B cell (primary cell): ENCODE results near the gene ITGB1. TPM values are rescaled to one million over a fixed set of nuclear protein-coding genes. Genes with fewer than 3 reads are reported as not detected.
A peak's percentile ranks its signal among the peaks of the same experiment; 100 is the strongest.

Experiments
- ATAC-seq: fragments of 200-7000 bp; cut with Tn5 transposase; one replicate; pipeline ENCODE4 v1.10.0; 2021; ENCODE audit warnings: low read depth, mild to moderate bottlenecking, moderate number of reproducible peaks, moderate library complexity
- CTCF ChIA-PET: fragments of 350-600 bp; sonication (Branson Sonifier 250); formaldehyde crosslinking; loops from one replicate; lab custom pipeline; 2021; ENCODE audit warnings: antibody characterized with exemption, inconsistent platforms; lab: Charles Lee
- POLR2A ChIA-PET: fragments of 350-600 bp; sonication (Branson Sonifier 250); formaldehyde crosslinking; loops from one replicate; lab custom pipeline; 2021; ENCODE audit warnings: antibody characterized with exemption; lab: Charles Lee
- DNase-seq: peaks from one replicate; pipeline ENCODE4 v3.0.0; 2013
- H2AFZ ChIP-seq: 2 replicates; pipeline ENCODE4 v1.6.1; 2012; ENCODE audit warnings: mild to moderate bottlenecking, low read depth, low read length; ENCODE audit not compliant: insufficient read depth, poor library complexity, severe bottlenecking
- H3K27ac ChIP-seq, 2 donors: 1 replicate in 1 of 2; 2 replicates in 1 of 2; pipeline ENCODE4 v1.5.1; 2012 to 2013; ENCODE audit warnings: low read length in 2 of 2, mild to moderate bottlenecking in 2 of 2, moderate library complexity in 1 of 2
- H3K27me3 ChIP-seq, 4 experiments: fragments of 200-600 bp in 1 of 4; sonication (generic) in 1 of 4; replicated peaks in 1 of 4; 1 replicate in 2 of 4; 2 replicates in 2 of 4; pipeline versions ENCODE4 v1.6.1 to v1.7.0; 2013 to 2016; ENCODE audit warnings: low read length in 3 of 4, mild to moderate bottlenecking in 2 of 4, mixed read lengths in 1 of 4, moderate library complexity in 1 of 4; ENCODE audit not compliant: insufficient read depth in 4 of 4, control insufficient read depth in 3 of 4; ENCODE audit errors: control extremely low read depth in 1 of 4
- H3K36me3 ChIP-seq, 2 experiments: replicated peaks in 1 of 2; 1 replicate in 1 of 2; 2 replicates in 1 of 2; pipeline versions ENCODE4 v1.6.1 to v1.7.1; 2013; ENCODE audit warnings: low read length in 1 of 2; ENCODE audit not compliant: insufficient read depth in 2 of 2, control insufficient read depth in 1 of 2; ENCODE audit errors: control extremely low read depth in 1 of 2, extremely low read depth in 1 of 2
- H3K4me1 ChIP-seq, 2 donors: fragments of 200-600 bp in 1 of 2; sonication (generic) in 1 of 2; 1 replicate in 1 of 2; 2 replicates in 1 of 2; pipeline versions ENCODE4 v1.5.1 to v1.6.1; 2013 to 2017; ENCODE audit warnings: low read length in 2 of 2; ENCODE audit not compliant: control insufficient read depth in 2 of 2, insufficient read depth in 2 of 2
- H3K4me2 ChIP-seq: replicated peaks from 2 replicates; pipeline ENCODE3; 2012; ENCODE audit warnings: mild to moderate bottlenecking, low read depth, low read length; ENCODE audit not compliant: poor library complexity, severe bottlenecking
- H3K4me3 ChIP-seq, 5 experiments: fragments of 200-600 bp in 1 of 5; sonication (generic) in 1 of 5; 1 replicate in 3 of 5; 2 replicates in 2 of 5; pipeline versions ENCODE4 v1.5.1 to v1.7.0; 2011 to 2016; ENCODE audit warnings: low read length in 4 of 5, mild to moderate bottlenecking in 4 of 5, low read depth in 2 of 5, control low read depth in 1 of 5, moderate library complexity in 1 of 5; ENCODE audit not compliant: insufficient read depth in 1 of 5; ENCODE audit errors: control extremely low read depth in 1 of 5, extremely low read depth in 1 of 5
- H3K79me2 ChIP-seq: fragments of 200-600 bp; sonication (generic); one replicate; pipeline ENCODE4 v1.6.0; 2016; ENCODE audit warnings: low read length; ENCODE audit not compliant: control insufficient read depth, insufficient read depth
- H3K9ac ChIP-seq: fragments of 200-600 bp; sonication (generic); 2 replicates; pipeline ENCODE4 v1.6.1; 2017; ENCODE audit warnings: mild to moderate bottlenecking, low read length, moderate library complexity
- H3K9me3 ChIP-seq, 3 donors: one replicate each; pipeline versions ENCODE4 v1.6.1 to v1.7.1; 2013; ENCODE audit warnings: low read length in 2 of 3; ENCODE audit not compliant: control insufficient read depth in 2 of 3, insufficient read depth in 1 of 3; ENCODE audit errors: control extremely low read depth in 1 of 3
- H4K20me1 ChIP-seq: 2 replicates; pipeline ENCODE4 v1.6.0; 2012; ENCODE audit warnings: mild to moderate bottlenecking, low read length; ENCODE audit not compliant: insufficient read depth, control insufficient read depth, poor library complexity, severe bottlenecking
- H3K27ac Mint-ChIP-seq: one replicate; pipeline ENCODE4 v1.8.0; 2021; ENCODE audit warnings: mixed read lengths
- H3K27me3 Mint-ChIP-seq: one replicate; pipeline ENCODE4 v1.8.0; 2021; ENCODE audit warnings: mixed read lengths
- H3K4me1 Mint-ChIP-seq: one replicate; pipeline ENCODE4 v1.8.0; 2021; ENCODE audit warnings: mixed read lengths
- H3K4me3 Mint-ChIP-seq: one replicate; pipeline ENCODE4 v1.8.0; 2021; ENCODE audit warnings: mixed read lengths
- H3K9me3 Mint-ChIP-seq: one replicate; pipeline ENCODE4 v1.8.0; 2022; ENCODE audit warnings: mixed read lengths; ENCODE audit not compliant: insufficient read depth
- EZH2 ChIP-seq: IDR thresholded peaks from 2 replicates; pipeline ENCODE4 v1.6.1; 2012; ENCODE audit warnings: borderline replicate concordance, low read depth, mild to moderate bottlenecking, moderate library complexity, low read length; ENCODE audit not compliant: insufficient read depth, poor library complexity, severe bottlenecking
- WGBS: methylation state at CpG from one replicate; pipeline ENCODE4 v1.1.5; 2013; ENCODE audit warnings: missing lambda C conversion rate; ENCODE audit not compliant: insufficient coverage; 5-methylcytosine and 5-hydroxymethylcytosine counted together
- intact Hi-C: fragments of 100-400 bp; cut with micrococcal nuclease; formaldehyde crosslinking; loops from one replicate; pipeline ENCODE4 v1.10.0; 2022
- polyA plus RNA-seq: library from polyadenylated mRNA; depleted of rRNA; stranded (reverse); fragments of >200 nt; gene quantifications from 2 replicates; pipeline ENCODE4 v1.2.3, GENCODE V29; 2012
- total RNA-seq, 2 donors: library from RNA; stranded (reverse); fragments of 120-200 nt in 1 of 2; gene quantifications; 1 replicate in 1 of 2; 2 replicates in 1 of 2; pipeline versions ENCODE4 v1.2.3 to v1.2.4, GENCODE V29; 2013 to 2022
- TF ChIP-seq, protein P1 (sequence below): fragments of 200-600 bp; IDR thresholded peaks from one replicate; pipeline ENCODE4 v1.8.0; 2022; ENCODE audit warnings: antibody characterized with exemption, mild to moderate bottlenecking

ITGB1 gene
- total and polyA plus RNA-seq, 2 donors (not counting 1 experiment from before 2014, with no cell fraction given): 30.8 to 128 TPM

DNA sequence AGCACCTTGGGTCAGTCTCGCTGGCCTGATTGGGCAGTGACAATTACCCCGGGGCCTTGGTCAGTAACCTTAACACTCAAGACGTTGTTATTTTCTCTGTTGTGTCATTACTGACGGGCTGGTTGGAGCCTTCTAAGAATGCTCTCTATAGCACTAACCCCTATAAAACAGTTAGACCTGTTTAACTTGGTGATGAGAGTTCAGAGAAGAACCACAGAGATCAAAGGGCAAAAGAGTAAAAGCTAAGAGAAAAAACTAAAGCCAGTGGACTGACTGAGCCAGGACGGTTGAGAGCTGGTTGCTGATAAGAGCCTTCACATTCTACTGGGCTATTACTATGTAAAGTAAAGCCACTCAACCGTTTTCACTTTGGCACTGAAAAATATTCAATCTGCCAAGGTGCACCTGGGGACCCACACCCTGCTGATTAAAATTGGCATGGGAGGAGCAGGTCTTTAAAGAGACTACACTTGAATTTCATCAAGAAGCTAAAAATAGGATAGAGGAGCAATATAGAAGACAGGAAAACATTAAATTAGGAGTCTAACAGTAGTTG lies 13.6 kb upstream of the ITGB1 start:
- Histone ChIP-seq H3K27me3 (peaks cover 0 to 2% (median 0%) of the 10 kb centered on the region in 4 experiments), H4K20me1 (no peaks in the 10 kb centered on the region), H3K4me3 (peak overlapping the region in 1 of 5 experiments; percentile 15), H2AFZ (peak overlapping the region; percentile 39), H3K9ac (peak overlapping the region; percentile 21), H3K4me2 (peak overlapping the region; percentile 35), H3K4me1 (peaks cover 0 to 23% of the 10 kb centered on the region in 2 donors), H3K9me3 (no peaks in the 10 kb centered on the region), H3K27ac (peak overlapping the region; percentile 22 to 53), H3K36me3 (no peaks in the 10 kb centered on the region), H3K79me2 (no peaks in the 10 kb centered on the region)
- Mint-ChIP-seq H3K4me1 (peaks cover 30% of the 10 kb centered on the region), H3K9me3 (no peaks in the 10 kb centered on the region), H3K27me3 (no peaks in the 10 kb centered on the region), H3K4me3 (peak overlapping the region; percentile 86), H3K27ac (peak overlapping the region; percentile 92)
- WGBS: 79% methylated on average over 2 of the region's 6 CpGs
- TF ChIP-seq, protein P1, sequence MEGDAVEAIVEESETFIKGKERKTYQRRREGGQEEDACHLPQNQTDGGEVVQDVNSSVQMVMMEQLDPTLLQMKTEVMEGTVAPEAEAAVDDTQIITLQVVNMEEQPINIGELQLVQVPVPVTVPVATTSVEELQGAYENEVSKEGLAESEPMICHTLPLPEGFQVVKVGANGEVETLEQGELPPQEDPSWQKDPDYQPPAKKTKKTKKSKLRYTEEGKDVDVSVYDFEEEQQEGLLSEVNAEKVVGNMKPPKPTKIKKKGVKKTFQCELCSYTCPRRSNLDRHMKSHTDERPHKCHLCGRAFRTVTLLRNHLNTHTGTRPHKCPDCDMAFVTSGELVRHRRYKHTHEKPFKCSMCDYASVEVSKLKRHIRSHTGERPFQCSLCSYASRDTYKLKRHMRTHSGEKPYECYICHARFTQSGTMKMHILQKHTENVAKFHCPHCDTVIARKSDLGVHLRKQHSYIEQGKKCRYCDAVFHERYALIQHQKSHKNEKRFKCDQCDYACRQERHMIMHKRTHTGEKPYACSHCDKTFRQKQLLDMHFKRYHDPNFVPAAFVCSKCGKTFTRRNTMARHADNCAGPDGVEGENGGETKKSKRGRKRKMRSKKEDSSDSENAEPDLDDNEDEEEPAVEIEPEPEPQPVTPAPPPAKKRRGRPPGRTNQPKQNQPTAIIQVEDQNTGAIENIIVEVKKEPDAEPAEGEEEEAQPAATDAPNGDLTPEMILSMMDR: no peak
- TF ChIP-seq EZH2: no peak
- intact Hi-C loops: loop anchor here (1.0 to 2.0 kb wide), 2 partner anchors 12 to 17 kb away; no protein-coding TSS in a partner anchor
- DNase-seq (no peak), ATAC-seq (peak; percentile 49)
- ChIA-PET POLR2A (interaction anchor here (0.6 to 0.7 kb wide), 2 partner anchors 11 to 114 kb away, joined by 3 to 4 read pairs; no protein-coding TSS in a partner anchor), CTCF (interaction anchor here (1.8 kb wide), 1 partner anchor 38 kb away, joined by 10 read pairs; no protein-coding TSS in a partner anchor)

DNA sequence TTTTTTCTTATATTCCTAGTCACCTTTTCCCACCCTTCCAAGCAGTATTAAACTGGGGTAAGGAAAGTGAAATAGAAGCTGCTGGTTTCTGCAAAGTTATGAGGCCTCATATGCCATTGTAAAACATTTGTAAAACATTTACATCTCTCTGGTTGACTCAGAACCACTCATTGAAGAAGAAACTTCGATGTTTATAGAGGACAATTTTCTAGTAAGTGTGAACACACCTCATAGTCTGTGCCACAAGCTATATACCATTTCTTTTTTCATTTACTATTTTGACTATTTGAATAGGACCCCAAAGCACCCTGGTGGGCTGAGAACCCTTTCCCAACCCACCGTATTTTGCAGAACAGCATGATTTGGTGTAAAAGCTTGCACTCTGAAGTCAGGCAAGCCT lies 12.9 kb upstream of the ITGB1 start:
- no peak for ATAC-seq
- Histone ChIP-seq H3K27me3 (no peaks in the 10 kb centered on the region), H3K36me3 (no peaks in the 10 kb centered on the region), H3K4me3 (no peak overlapping the region), H4K20me1 (no peaks in the 10 kb centered on the region), H2AFZ (no peak overlapping the region), H3K4me2 (no peak overlapping the region), H3K9ac (no peak overlapping the region), H3K9me3 (no peaks in the 10 kb centered on the region), H3K27ac (peak overlapping the region in 1 of 2 donors; percentile 12), H3K79me2 (no peaks in the 10 kb centered on the region), H3K4me1 (peaks cover 0 to 23% of the 10 kb centered on the region in 2 donors)
- CTCF ChIA-PET: interaction anchor here (0.6 to 1.8 kb wide), 2 partner anchors 38 to 1069 kb away, joined by 3 to 10 read pairs; no protein-coding TSS in a partner anchor
- DNase-seq: no peak
- H3K27ac Mint-ChIP-seq: peak overlapping the region; percentile 92
- peaks cover 3% of the 10 kb centered on the region for H3K9me3 Mint-ChIP-seq
- intact Hi-C loops: loop anchor here (1.0 to 2.0 kb wide), 2 partner anchors 12 to 16 kb away; no protein-coding TSS in a partner anchor
- 67% methylated on average over 1 of the region's 2 CpGs for WGBS
- H3K4me3 Mint-ChIP-seq: peak overlapping the region; percentile 49
- H3K27me3 Mint-ChIP-seq: no peaks in the 10 kb centered on the region
- POLR2A ChIA-PET: interaction anchor here (0.7 kb wide), 1 partner anchor 12 kb away, joined by 3 read pairs; no protein-coding TSS in a partner anchor
- TF ChIP-seq EZH2: no peak
- TF ChIP-seq, protein P1: no peak
- H3K4me1 Mint-ChIP-seq: peaks cover 30% of the 10 kb centered on the region
